Tibial artery (tissue), 4 donors: ENCODE data around the gene SLC49A4.

ENCODE experiments used
- DNase-seq, 2 donors: peaks; one replicate each; pipeline ENCODE4 v3.0.0-alpha.2; 2019
- H3K27ac ChIP-seq, 2 donors: fragments of 200-600 bp; sonication (generic) in 1 of 2; 1 replicate in 1 of 2; 2 replicates in 1 of 2; pipeline ENCODE4 v1.5.1; 2018 to 2019; ENCODE audit warnings: mild to moderate bottlenecking in 1 of 2
- H3K27me3 ChIP-seq, 2 donors: fragments of 200-600 bp; sonication (generic) in 1 of 2; one replicate each; pipeline versions ENCODE4 v1.5.1 to v1.6.0; 2016 to 2019
- H3K36me3 ChIP-seq, 3 donors: fragments of 200-600 bp; sonication (generic) in 2 of 3; one replicate each; pipeline ENCODE4 v1.5.1; 2016 to 2019; ENCODE audit warnings: mild to moderate bottlenecking in 2 of 3
- H3K4me1 ChIP-seq, 4 donors: fragments of 200-600 bp; sonication (generic) in 2 of 4; 1 replicate in 3 of 4; 2 replicates in 1 of 4; pipeline ENCODE4 v1.5.1; 2016 to 2019
- H3K4me3 ChIP-seq, 2 donors: fragments of 200-600 bp; sonication (generic) in 1 of 2; 1 replicate in 1 of 2; 2 replicates in 1 of 2; pipeline ENCODE4 v1.5.1; 2018 to 2019; ENCODE audit warnings: mild to moderate bottlenecking in 2 of 2
- H3K9me3 ChIP-seq, 3 donors: fragments of 200-600 bp; sonication (generic) in 1 of 3; one replicate each; pipeline ENCODE4 v1.5.1; 2016 to 2019
- CTCF ChIP-seq, 2 experiments: fragments of 200-600 bp in 1 of 2; fragments of 450-650 bp in 1 of 2; IDR thresholded peaks; one replicate each; pipeline ENCODE4 v1.5.1; 2017 to 2019; ENCODE audit warnings: antibody characterized with exemption in 2 of 2, mild to moderate bottlenecking in 1 of 2, moderate library complexity in 1 of 2
- intact Hi-C: fragments of 100-400 bp; cut with DNase I; formaldehyde crosslinking; loops from one replicate; pipeline ENCODE4 v1.15.0; 2023; ENCODE audit warnings: low total_unique reads

The SLC49A4 gene

GRCh38 chr3:122772827-122773226 lies 22.0 kb upstream of the SLC49A4 start:
- Histone ChIP-seq H3K4me1 (no peaks in the 10 kb centered on the region), H3K36me3 (peaks cover 8 to 22% (median 16%) of the 10 kb centered on the region in 3 donors), H3K27ac (no peak overlapping the region), H3K9me3 (no peaks in the 10 kb centered on the region), H3K4me3 (no peak overlapping the region), H3K27me3 (no peaks in the 10 kb centered on the region)
- no peak for DNase-seq
- intact Hi-C loops = no loop called here
- no peak for TF ChIP-seq CTCF (IDR thresholded peaks at IDR 0.05)

- Histone ChIP-seq H3K36me3 (peaks cover 8 to 17% (median 12%) of the 10 kb centered on the region in 3 donors), H3K27me3 (no peaks in the 10 kb centered on the region), H3K4me3 (no peak overlapping the region), H3K27ac (no peak overlapping the region), H3K9me3 (no peaks in the 10 kb centered on the region), H3K4me1 (no peaks in the 10 kb centered on the region)
- no peak for DNase-seq
- intact Hi-C loops = no loop called here
- no peak for TF ChIP-seq CTCF (IDR thresholded peaks at IDR 0.05)
Measured at GRCh38 chr3:122773944-122774509, 20.8 kb upstream of the SLC49A4 start.

DNA sequence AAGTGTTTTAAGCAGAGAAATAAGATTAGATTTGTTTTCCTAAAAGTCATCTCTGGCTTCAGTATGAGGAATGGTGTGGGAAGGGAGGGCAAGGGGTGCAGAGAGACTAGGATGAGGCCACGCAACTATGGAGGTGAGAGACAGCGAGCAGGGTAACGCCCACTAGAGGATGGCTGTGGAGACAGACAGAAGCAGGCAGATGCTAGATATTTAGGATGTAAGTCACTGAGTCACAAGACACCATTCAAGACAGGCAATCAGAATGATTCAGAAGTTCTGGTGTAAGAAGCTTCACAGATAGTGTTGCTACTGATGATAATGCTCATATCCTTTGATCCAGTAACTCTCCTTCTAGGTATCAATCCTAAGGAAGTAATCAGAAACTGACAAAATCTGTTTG lies 20.3 kb upstream of the SLC49A4 start:
- TF ChIP-seq CTCF (IDR thresholded peaks at IDR 0.05) = no peak
- intact Hi-C loops = no loop called here
- Histone ChIP-seq H3K9me3 (no peaks in the 10 kb centered on the region), H3K27ac (no peak overlapping the region), H3K36me3 (peaks cover 8 to 17% (median 12%) of the 10 kb centered on the region in 3 donors), H3K4me1 (no peaks in the 10 kb centered on the region), H3K4me3 (no peak overlapping the region), H3K27me3 (no peaks in the 10 kb centered on the region)
- no peak for DNase-seq

GRCh38 chr3:122776675-122777468 lies 18.0 kb upstream of the SLC49A4 start:
- no peak overlapping the region for H3K27ac ChIP-seq
- intact Hi-C loops = no loop called here
- H3K9me3 ChIP-seq = no peaks in the 10 kb centered on the region
- H3K36me3 ChIP-seq = peaks cover 0 to 9% (median 6%) of the 10 kb centered on the region in 3 donors
- no peaks in the 10 kb centered on the region for H3K27me3 ChIP-seq
- no peak overlapping the region for H3K4me3 ChIP-seq
- H3K4me1 ChIP-seq = no peaks in the 10 kb centered on the region
- TF ChIP-seq CTCF (IDR thresholded peaks at IDR 0.05) = no peak
- no peak for DNase-seq

- H3K9me3 ChIP-seq = no peaks in the 10 kb centered on the region
- no peak for TF ChIP-seq CTCF (IDR thresholded peaks at IDR 0.05)
- H3K4me1 ChIP-seq = no peaks in the 10 kb centered on the region
- no peak for DNase-seq
- no peak overlapping the region for H3K4me3 ChIP-seq
- intact Hi-C loops = no loop called here
- peaks cover 0 to 9% (median 6%) of the 10 kb centered on the region in 3 donors for H3K36me3 ChIP-seq
- H3K27ac ChIP-seq = no peak overlapping the region
- no peaks in the 10 kb centered on the region for H3K27me3 ChIP-seq
Measured at GRCh38 chr3:122777563-122777962, 17.3 kb upstream of the SLC49A4 start.
